LNCaP clone FGC (cell line): ENCODE measurements around the gene CLEC16A.

ENCODE experiments used
- DNase-seq: peaks from one replicate; pipeline ENCODE4 v3.0.0-alpha.2; 2011; ENCODE audit warnings: low read depth
- H3K4me3 ChIP-seq: 2 replicates; pipeline ENCODE4 v1.5.1; 2011; ENCODE audit warnings: mild to moderate bottlenecking, low read depth, low read length, control low read depth
- TF ChIP-seq, protein P1 (sequence below): IDR thresholded peaks from 2 replicates; pipeline ENCODE4 v1.5.1; 2012; ENCODE audit warnings: mild to moderate bottlenecking; ENCODE audit not compliant: control insufficient read depth, insufficient read depth; ENCODE audit errors: extremely low read depth

The CLEC16A gene

DNA sequence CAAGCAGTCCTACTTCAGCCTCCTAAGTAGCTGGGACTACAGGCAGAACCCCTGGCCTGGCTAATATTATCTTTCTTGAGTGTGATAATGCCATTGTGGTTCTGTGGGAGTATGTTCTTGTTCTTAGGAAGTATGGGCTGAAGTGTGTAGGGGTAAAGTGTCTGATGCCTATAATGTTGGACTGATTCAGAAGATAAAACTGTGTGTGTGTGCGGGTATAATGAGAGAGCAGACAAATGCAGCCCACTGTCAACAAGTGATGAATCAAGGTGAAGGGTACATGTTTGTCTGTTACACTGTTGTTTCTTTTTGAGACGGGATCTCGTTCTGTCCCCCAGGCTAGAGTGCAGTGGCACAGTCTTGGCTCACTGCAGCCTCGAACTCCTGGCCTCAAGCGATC, 127.5 kb downstream of the CLEC16A start:
- TF ChIP-seq, protein P1, sequence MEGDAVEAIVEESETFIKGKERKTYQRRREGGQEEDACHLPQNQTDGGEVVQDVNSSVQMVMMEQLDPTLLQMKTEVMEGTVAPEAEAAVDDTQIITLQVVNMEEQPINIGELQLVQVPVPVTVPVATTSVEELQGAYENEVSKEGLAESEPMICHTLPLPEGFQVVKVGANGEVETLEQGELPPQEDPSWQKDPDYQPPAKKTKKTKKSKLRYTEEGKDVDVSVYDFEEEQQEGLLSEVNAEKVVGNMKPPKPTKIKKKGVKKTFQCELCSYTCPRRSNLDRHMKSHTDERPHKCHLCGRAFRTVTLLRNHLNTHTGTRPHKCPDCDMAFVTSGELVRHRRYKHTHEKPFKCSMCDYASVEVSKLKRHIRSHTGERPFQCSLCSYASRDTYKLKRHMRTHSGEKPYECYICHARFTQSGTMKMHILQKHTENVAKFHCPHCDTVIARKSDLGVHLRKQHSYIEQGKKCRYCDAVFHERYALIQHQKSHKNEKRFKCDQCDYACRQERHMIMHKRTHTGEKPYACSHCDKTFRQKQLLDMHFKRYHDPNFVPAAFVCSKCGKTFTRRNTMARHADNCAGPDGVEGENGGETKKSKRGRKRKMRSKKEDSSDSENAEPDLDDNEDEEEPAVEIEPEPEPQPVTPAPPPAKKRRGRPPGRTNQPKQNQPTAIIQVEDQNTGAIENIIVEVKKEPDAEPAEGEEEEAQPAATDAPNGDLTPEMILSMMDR = no peak
- H3K4me3 ChIP-seq = no peak overlapping the region
- DNase-seq = no peak

DNA sequence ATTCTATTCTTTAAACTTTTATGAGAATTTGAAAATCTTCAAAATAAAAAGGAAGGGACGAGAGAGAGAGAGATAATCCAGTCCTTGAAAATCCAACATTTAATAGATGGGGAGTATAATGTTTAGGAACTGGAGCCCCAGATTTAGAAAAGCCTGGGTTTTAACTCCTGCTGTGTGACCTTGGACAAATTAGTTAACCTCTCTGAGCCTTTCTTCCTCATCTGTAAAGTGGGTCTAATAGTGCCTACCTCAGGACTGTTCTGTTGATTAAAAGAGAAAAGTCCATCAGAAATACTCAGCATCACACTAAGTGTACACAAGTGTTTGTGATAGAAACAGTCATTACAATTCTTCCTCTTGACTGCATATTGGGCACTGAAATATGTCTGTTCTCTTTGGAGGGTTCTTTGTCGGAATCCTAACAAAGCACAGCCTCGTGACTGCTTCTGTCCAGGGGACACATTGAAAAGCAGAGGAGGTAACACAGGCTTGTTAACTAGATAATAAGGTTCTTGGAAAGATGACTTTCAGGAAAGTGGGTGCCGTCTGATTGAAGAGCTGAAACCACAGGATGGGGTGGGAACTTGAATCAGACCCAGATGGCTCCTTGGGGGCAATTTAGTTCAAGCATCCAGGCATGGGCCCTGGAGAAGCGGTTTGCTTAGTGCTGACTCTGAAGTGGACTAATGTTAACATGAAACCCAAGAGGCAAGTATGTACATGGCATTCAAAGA, 128.2 kb downstream of the CLEC16A start:
- no peak for DNase-seq
- no peak overlapping the region for H3K4me3 ChIP-seq
- TF ChIP-seq, protein P1 = no peak

DNA sequence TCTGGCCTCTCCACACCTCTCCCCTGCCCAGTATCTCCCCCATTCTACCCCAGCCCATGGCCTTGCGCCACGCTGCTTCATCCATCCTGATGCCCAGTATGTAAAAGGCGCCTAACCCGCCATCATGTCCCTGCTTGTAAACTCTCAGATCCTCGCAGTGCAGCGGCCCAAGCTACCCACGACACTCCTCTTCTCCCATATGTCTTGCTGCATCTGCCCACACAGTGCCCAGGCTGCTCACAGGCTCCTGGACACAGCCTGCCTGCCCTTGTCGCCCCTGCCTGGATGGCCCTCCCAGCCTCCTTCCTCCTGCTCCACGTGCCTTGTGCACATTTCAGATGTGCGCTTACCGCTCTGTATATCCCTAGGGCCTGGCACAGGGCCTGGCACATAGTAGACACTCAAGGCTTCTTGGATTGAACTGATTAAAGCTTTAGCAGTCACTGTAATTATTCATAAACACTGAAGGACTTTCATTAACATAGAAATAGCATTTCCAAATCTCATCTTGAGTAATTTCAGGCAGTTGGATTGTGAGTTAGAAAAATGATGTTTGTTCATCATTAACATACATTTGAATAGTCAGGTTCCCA, 129.1 kb downstream of the CLEC16A start:
- DNase-seq = no peak
- TF ChIP-seq, protein P1 = no peak
- H3K4me3 ChIP-seq = no peak overlapping the region

DNA sequence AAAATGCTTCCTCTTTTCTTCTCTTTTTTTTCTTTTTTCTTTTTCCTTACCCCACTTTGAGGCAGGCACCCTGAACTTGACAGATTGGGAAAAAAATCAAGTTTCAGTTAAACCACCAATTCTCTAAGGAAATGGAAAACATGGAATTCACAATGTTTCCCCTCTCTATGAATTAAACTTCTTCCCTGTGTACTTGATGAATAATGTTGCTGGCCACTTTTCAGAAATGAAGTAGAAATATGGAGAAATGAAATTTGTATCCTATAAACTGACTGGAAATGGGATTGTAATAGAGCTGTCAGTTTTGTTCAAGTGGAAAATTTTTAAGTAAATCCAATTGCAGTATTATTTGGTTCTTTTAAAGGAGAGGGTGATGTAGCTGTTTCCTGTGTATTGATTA, 129.8 kb downstream of the CLEC16A start:
- TF ChIP-seq, protein P1 = no peak
- DNase-seq = no peak
- no peak overlapping the region for H3K4me3 ChIP-seq

DNA sequence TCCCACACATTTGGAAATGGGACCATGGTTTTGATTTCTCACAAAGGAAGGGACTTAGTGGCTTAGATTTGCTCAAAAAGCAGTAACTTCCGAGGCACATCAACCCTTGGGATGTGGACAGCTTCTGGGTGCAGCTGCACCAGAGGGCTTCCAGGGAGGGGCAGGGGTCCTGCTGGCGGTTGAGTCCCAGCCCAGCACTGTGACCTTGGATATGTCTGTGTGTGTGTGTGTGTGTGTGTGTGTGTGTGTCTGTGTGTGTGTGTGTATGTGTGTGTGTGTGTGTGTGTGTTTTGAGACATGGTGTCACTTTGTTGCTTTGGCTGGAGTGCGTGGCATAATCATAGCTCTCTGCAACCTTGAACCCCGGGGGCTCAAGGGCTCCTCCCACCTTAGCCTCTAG, 130.8 kb downstream of the CLEC16A start:
- no peak for DNase-seq
- TF ChIP-seq, protein P1 = no peak
- no peak overlapping the region for H3K4me3 ChIP-seq

DNA sequence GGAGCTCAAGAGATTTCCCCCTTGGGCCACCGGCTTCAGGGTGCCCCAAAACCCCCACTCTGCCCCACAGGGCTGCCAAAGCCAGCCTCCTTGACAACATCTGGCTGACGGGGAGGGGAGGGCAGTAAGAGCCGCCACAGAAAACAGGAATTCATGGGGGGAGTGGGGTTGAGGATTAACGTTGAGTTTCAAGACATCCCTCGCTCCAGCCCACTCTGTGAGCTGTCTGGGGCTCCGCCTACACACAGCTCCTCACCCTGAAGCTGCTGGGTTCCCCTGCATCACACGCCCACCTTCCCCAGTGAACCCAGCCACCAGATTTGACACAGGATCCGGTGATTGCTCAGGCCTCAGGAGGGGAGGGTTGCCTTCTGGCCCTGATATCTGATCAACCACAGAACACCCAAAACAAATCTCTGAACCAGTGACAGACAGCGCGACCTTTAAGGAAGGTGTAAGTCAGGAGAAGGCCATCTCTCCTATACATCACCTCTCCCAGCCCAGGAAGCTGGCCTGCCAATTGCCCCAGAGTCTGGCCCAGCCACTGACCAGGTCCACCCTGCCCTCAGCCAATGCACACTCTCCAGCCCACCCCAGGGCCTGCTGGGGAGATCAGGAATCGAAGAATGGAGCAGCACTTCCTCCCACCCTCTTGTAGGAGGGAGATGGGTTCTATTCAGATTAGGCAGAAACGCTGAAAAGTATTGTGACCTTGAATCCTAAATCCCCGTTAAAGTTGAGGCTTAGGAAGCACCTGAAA, 132.1 kb downstream of the CLEC16A start:
- TF ChIP-seq, protein P1 = no peak
- no peak for DNase-seq
- no peak overlapping the region for H3K4me3 ChIP-seq
